ENCODE measurements around the gene LDLRAD3.

LDLRAD3 gene

DNA sequence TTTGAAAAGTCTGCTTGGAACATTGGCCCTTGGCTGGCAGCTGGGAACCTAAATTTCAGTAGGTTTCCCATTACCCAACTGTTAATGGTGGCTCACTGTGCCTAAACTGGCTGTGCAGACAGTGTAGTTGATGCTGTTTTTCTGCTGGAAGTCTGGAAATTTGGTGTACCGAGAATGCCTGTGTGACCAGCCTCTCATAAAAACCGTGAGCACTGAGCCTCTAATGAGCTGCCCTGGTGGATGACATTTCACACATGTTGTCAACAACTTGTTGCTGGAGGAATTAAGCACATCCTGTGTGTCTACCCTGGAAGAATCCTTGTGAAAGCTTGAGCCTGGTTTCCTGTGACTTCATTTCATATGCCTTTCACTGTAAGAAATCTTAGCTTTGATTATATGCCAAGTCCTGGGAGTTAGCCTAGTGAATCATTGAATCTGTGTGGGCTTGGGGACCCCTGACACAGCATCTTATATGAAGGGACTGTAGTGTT is 131.1 kb downstream of the LDLRAD3 start:
- DNase-seq (ENCODE audit: low read depth): peak; percentile 32
- in situ Hi-C loops (cut with HindIII; ENCODE audit: low sequenced_read_pairs): no loop called here
- no peak overlapping the region for H3K4me3 ChIP-seq (ENCODE audit: low read depth, low read length)
- TF ChIP-seq, protein P1, sequence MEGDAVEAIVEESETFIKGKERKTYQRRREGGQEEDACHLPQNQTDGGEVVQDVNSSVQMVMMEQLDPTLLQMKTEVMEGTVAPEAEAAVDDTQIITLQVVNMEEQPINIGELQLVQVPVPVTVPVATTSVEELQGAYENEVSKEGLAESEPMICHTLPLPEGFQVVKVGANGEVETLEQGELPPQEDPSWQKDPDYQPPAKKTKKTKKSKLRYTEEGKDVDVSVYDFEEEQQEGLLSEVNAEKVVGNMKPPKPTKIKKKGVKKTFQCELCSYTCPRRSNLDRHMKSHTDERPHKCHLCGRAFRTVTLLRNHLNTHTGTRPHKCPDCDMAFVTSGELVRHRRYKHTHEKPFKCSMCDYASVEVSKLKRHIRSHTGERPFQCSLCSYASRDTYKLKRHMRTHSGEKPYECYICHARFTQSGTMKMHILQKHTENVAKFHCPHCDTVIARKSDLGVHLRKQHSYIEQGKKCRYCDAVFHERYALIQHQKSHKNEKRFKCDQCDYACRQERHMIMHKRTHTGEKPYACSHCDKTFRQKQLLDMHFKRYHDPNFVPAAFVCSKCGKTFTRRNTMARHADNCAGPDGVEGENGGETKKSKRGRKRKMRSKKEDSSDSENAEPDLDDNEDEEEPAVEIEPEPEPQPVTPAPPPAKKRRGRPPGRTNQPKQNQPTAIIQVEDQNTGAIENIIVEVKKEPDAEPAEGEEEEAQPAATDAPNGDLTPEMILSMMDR (IDR thresholded peaks at IDR 0.05; ENCODE audit: low read depth, low read length, missing control alignments): no peak

DNA sequence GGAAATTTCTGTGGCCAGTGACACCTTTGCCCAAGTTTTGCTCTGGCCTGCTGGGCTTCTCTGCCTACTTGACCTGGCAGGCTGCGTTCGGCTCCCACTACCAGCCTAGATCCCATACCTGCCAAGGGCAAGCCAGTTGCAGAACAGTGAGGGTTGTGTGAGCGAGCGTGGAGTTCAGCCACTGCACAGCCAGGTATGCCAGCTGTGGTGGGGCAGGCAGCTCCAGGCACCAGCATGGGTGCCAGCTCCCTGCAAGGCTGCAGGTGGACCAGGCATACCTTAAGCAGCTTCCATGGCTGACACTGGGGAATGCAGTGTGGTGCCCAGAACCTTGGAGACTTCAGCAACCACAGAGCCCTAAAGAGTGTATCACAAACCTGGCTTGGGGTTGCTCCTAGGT is 133.5 kb downstream of the LDLRAD3 start:
- in situ Hi-C loops (cut with HindIII; ENCODE audit: low sequenced_read_pairs): no loop called here
- TF ChIP-seq, protein P1 (IDR thresholded peaks at IDR 0.05; ENCODE audit: low read depth, low read length, missing control alignments): no peak
- DNase-seq (ENCODE audit: low read depth): no peak
- H3K4me3 ChIP-seq (ENCODE audit: low read depth, low read length): no peak overlapping the region

DNA sequence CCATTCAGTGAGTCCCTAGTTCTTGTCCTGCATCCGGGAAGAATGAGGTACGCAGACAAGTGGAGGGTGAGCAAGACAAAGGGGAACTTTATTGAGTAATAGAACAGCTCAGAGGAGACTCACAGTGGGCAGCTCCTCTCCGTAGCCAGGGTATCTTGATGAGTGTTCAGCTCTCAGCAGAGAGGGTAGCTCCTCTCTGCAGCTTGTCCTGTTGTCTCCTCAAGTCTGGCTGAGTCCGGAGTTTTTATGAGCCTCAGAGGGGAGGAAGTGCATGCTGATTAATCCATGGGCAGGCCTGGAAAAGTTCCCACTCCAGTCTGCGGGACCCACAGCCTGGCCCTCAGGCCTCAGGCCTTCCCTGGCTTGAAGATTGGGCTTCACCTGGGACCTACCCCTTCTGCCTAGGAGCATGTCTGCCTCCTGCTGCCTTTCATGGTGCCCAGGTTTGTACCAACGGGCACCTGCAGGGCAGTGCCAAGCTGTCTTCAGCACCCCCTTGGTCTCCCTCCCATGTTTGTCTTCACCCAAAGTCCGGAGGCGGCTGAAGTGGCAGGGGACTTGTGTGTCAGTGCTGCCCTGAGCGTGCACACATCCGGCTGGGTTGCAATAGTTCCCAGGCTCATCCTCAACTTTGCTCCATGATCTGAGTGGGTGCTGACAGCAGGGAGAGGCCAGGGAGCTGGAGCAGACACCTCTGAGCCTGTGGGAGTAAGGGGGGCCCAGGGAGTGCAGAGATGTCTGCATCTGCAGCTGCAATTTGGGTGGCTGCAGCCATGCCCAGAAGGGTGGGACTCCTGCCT is 134.2 kb downstream of the LDLRAD3 start:
- no peak for DNase-seq (ENCODE audit: low read depth)
- TF ChIP-seq, protein P1 (IDR thresholded peaks at IDR 0.05; ENCODE audit: low read depth, low read length, missing control alignments): no peak
- in situ Hi-C loops (cut with HindIII; ENCODE audit: low sequenced_read_pairs): no loop called here
- no peak overlapping the region for H3K4me3 ChIP-seq (ENCODE audit: low read depth, low read length)

DNA sequence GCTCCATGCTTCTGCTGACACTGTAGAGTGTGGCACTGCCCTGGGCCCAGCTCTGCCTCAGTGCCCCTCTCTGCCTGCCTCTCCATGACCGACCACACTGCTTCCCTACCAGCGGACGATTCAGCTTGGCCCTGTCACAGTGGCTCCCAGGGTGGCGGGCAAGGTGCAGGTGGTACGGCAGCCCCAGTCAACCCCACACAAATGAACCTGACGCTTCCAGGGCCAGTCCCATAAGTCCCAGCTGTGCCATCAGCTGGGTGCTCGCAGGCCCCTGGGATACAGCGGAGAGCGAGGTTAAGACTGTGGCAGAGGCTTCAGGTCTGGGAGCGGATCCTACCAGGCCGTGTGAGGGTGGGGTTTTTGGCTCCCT is 134.8 kb downstream of the LDLRAD3 start:
- DNase-seq (ENCODE audit: low read depth): no peak
- in situ Hi-C loops (cut with HindIII; ENCODE audit: low sequenced_read_pairs): no loop called here
- H3K4me3 ChIP-seq (ENCODE audit: low read depth, low read length): no peak overlapping the region
- TF ChIP-seq, protein P1 (IDR thresholded peaks at IDR 0.05; ENCODE audit: low read depth, low read length, missing control alignments): no peak

DNA sequence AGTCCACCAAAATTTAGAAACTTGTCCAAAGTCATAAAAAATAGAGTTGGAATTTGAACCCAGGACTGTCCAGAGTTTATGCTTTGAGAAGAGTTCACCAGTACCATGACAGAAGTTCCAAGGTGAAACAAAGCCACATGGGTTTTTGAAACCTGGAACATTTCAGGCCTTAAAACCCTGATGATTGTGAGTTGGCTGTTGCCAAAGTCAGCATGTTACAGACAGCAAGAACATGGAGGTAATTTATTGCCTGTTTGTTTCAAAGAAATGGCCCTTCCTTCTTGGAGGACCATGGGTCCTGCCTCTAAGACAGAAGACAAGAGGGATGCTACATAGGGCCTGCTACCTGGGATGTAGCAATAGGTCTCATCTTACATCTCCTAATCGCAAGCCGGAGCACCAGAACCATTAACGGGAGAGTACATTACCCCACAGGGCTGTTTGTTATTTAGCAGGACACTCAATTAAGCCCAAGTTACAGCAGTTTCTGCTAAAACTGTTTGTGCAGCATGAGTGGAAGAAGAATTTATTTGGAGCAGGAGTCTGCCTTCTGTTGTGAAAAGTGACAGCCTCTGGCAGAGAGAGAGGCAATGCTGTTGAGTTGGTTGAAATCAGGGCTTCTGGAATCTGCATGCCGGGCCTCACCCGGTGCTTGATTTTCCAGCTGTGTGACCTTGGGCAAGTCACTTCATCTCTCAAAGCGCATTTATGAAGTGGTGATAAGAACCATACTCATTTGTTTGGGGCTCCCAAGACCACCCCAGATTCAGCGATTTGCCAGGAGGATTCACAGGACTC is 136.2 kb downstream of the LDLRAD3 start:
- no peak overlapping the region for H3K4me3 ChIP-seq (ENCODE audit: low read depth, low read length)
- in situ Hi-C loops (cut with HindIII; ENCODE audit: low sequenced_read_pairs): no loop called here
- TF ChIP-seq, protein P1 (IDR thresholded peaks at IDR 0.05; ENCODE audit: low read depth, low read length, missing control alignments): no peak
- no peak for DNase-seq (ENCODE audit: low read depth)

DNA sequence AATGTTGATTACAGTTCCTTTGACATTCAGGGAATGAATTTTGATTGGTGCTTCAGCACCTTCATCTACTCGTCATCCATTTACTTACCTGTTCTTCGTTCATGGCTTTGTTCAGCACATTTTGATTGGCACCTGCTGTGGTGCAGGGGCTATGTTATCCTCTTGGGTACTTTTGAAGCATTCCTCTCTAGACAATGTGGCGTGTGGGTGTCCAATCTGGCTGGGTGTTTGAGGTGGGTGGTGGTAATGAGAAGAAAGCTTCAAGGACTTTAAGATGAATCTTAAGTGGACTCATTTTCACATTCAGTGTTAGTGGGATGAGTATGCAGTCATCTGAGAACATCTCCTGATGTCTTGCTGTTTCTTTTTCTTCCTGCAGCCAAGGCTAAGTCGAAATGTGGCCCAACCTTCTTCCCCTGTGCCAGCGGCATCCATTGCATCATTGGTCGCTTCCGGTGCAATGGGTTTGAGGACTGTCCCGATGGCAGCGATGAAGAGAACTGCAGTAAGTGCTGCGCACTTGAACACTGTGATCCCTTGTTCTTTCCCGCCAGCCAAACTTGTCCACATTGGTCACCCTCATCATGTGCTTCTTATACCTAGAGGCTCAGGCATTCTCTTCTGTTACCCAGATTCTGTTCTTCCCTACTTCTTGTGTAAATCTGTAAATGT is 137.5 kb downstream of the LDLRAD3 start:
- TF ChIP-seq, protein P1 (IDR thresholded peaks at IDR 0.05; ENCODE audit: low read depth, low read length, missing control alignments): no peak
- in situ Hi-C loops (cut with HindIII; ENCODE audit: low sequenced_read_pairs): no loop called here
- no peak for DNase-seq (ENCODE audit: low read depth)
- H3K4me3 ChIP-seq (ENCODE audit: low read depth, low read length): no peak overlapping the region

All from astrocyte of the cerebellum (primary cell).